Heart left ventricle (tissue), 13 donors: ENCODE results near the gene SLC35A2.

Source experiments
- CTCF ChIP-seq, 12 donors: fragments of 200-600 bp; sonication (generic) in 4 of 12; IDR thresholded peaks; one replicate each; pipeline versions ENCODE4 v1.5.0 to v1.8.0; 2018 to 2022; ENCODE audit warnings: antibody characterized with exemption in 12 of 12, mild to moderate bottlenecking in 5 of 12
- POLR2A ChIP-seq, 2 donors: fragments of 450-650 bp; IDR thresholded peaks; one replicate each; pipeline ENCODE4 v1.6.1; 2017; ENCODE audit warnings: antibody characterized with exemption in 2 of 2, mild to moderate bottlenecking in 2 of 2, moderate library complexity in 2 of 2
- donor health status: ischemic (EF 13 %, LVEDD 7.1; RV severe dilation, severe dysfunction).
- donor health status: DM: no; HTN: yes; CAD: no.
- donor health status: DM: no; HTN: no; CAD: no.
- donor health status: ischemic (EF 25% LVEDD 6.9; RV normal size, moderate dysfunction).
- donor health status: ischemic (EF 25% LVEDD 5.7; RV mildly dilated, moderate dysfunction).
- donor health status: ischemic (EF 35%, LVEDD 5.7; RV mildly dilated, moderate dysfunction).
- donor health status: nonischemic (EF 11% LVEDD 7.7; RV severe dilation, severe dysfunction).
- donor health status: DM: yes; HTN: yes; CAD: no.
- donor health status: PGD.
- donor health status: ischemic (EF 29% LVEDD 5.4; RV normal size, mild dysfunction).
- donor health status: nonischemic (EF 23%, LVEDD 6.1; RV moderate dilation, normal function).

- TF ChIP-seq CTCF (IDR thresholded peaks at IDR 0.05) (no peak), POLR2A (IDR thresholded peaks at IDR 0.05) (no peak)
Observed at GRCh38 chrX:48902776-48903175, 8.7 kb downstream of the SLC35A2 start.
